DOHH2 (cell line): ENCODE data around the gene RAD23B.

Experiments
- CTCF ChIP-seq: fragments of 200-600 bp; sonication (generic); IDR thresholded peaks from one replicate; pipeline ENCODE4 v1.5.1; 2014; ENCODE audit warnings: antibody characterized with exemption, mild to moderate bottlenecking, low read depth, low read length; ENCODE audit not compliant: poor library complexity, severe bottlenecking
- EZH2phosphoT487 ChIP-seq: fragments of 200-600 bp; sonication (generic); IDR thresholded peaks from 2 replicates; pipeline ENCODE4 v1.6.1; 2017; ENCODE audit warnings: borderline replicate concordance, mild to moderate bottlenecking, antibody characterized with exemption, low read length, moderate library complexity, mixed read lengths

- TF ChIP-seq CTCF (no peak), EZH2phosphoT487 (no peak)
Observed at GRCh38 chr9:107243742-107244141, 39.3 kb upstream of the RAD23B start.
